Activated CD8-positive, alpha-beta memory T cell treated with anti-CD3 and anti-CD28 coated beads, Interleukin-2, amount 50 U/mL, for 24 hours (primary cell): Measurements from ENCODE around the gene MIB1.

ENCODE experiments used
- DNase-seq: peaks from one replicate; pipeline ENCODE4 v3.0.0-alpha.2; 2020; ENCODE audit errors: extremely low read depth

Gene MIB1

GRCh38 chr18:21815101-21815500 is 74.5 kb downstream of the MIB1 start:
- no peak for DNase-seq

- no peak for DNase-seq
These were observed 79.6 kb downstream of the MIB1 start for GRCh38 chr18:21820033-21820810.

DNA sequence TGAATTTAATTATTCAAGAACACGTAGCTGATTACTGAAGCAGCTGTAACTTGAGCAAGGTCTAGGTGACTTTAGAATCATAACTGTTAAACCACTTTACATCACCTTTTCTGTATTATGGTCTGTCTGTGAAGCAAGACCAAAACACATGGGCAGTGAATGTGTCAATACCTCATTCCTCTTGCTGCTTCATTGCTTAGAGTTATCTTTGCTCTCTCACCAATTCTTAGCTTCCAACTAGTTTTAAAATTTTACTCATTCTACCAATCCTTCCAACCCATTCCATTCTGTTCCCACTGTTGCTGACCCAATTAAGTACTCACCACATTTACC is 80.2 kb downstream of the MIB1 start:
- DNase-seq, result no peak

DNA sequence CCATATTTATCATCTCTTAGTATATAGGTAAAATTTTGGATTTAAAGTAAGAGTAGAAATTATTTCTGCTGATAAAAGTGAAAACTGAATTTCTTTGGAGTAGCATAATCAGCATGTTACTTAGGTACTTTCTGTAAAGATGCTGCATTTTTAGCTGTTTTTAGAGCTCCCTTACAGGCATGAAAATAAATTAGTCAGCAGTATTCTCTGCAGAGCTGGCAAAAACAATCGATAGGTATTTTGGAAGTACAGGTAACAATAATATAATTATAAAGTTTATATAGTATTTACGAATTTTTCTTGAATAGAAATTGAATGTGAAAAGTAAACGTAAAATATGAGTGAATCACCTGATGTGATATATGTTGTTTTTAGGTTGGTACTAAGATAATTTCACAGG is 83.3 kb downstream of the MIB1 start:
- no peak for DNase-seq

DNA sequence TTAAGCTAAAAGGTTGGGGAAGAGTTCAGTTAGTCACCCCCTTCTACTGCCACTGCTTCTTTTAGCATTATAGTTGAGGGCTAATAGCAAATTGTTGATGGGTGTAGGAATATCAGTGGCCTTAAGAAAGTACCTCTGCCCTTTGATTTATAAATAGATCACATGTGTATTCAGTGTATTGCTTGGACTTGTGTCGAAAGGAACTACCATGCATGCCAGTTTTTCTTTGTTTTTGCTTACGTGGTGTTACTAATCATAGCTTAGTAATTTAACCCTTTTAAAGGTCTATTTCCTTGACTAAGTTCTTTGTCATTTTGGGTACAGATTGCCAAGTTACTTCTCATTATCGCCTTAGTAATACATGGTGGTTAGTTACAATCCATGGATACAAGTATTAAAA is 85.6 kb downstream of the MIB1 start:
- DNase-seq, result no peak

DNA sequence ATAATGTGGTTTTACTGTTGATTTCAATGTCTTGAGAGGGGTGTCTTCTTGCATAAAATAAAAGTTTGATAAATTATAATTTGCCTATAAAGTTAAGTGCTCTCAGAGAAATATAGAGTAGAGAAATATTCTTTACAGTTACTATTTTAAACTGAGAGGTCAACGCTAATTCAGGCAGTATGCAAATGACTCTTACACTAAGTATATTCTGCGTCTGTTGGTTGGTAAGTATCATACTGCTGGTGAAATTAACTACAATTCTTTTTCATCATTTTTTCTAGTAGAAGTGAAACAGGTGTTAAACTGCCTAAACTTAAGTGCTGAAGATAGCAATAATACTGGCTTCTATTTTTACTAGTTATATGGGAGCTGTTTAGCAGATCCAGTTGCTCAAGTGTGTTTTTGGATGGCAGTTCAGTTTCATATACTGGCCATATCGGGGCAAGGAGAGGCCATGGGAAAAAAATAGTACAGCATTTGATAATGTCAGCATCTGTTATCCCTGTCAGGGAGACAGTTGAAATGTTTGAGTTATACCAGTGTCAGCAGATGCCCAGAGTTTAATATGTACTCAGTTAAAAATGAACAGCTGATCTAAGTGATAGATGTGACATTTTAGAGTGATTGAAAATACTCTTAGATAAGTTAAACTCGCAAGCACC is 86.2 kb downstream of the MIB1 start:
- no peak for DNase-seq

DNA sequence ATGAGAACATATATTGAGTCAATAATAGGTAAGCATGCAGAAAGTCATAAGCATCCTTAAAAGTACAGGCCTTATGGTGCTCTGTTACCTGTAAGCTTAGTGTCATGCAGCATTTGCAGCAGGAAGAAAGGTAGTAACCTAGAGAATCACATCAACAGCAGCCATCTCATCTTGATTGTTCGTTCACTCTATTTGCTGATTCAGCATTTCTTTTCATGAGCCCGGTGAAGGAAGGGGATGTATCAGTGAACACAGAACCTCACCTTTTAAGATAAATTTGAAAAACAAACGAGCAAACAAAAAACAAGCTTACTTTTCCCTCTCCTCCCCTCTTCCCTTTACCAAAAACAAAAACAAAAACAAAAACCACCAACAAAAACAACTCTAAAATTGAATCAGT is 89.9 kb downstream of the MIB1 start:
- DNase-seq, result no peak

DNA sequence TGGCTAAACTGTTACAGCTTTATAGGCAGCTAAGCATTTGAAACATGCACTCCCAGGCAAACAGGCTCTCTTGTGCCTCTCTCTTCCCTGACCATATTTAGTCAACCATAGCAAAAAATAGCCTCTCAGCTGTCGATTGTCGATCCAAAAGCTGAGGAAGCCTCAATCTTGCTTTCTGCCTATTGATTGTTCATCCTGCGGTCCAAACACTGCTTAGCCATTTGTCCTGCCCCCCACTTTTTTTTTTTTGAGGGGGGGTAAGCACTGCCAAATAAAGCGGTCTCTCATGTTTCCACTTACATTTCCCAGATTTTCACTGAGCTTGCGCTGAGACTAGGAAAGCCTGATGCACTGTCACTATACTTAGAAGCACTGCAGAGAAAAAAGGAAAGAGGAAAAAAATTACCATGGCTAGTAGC is 90.8 kb downstream of the MIB1 start:
- no peak for DNase-seq

DNA sequence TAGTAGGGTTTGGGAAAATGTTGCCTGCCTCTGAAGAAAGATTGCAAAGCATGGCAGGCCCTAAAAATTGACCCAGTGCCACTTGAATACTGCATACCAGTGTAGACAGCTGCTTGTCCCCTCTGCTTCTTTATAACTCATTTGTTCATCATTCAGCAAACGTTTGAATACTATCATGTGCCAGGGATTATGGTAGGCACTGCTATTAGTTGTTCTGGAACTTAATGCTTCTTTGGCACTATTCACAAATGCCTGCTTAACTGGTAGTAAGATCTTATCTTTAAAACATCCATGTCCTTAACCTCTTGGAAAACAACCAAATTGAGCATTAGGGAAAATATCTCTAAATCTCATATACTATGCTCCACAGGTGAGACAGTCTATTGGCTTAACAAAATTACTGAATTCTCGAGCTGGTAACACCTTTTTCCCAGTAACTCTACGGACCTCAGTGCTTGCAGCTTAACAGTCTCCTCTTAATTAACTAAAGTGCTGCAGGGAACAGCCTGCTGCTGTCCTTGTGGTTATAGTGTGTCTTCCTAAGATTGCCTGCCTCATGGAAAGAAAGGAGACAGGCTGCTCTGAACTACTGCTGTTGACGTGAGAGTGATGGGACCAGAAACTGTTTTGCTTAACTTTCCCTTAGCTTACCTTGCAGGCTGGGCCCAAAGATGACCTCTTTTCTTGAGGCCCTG is 93.2 kb downstream of the MIB1 start:
- DNase-seq, result no peak

DNA sequence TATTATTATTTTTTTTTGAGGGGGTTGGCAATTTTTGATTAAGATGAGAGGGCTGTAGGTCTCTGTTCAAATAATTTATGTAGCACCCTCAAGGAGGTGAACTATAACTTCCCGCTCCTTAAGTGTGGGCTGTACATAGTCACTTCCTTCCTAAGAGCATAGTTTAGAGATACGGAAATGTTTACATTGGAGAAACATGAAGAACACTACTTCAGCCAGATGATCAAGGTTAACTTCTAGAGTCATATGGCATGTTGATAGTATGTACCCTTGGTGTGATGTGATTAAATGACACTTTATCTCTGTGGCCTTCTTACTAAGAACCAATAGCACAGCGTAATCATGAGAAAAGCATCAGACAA is 93.7 kb downstream of the MIB1 start:
- DNase-seq, result no peak

DNA sequence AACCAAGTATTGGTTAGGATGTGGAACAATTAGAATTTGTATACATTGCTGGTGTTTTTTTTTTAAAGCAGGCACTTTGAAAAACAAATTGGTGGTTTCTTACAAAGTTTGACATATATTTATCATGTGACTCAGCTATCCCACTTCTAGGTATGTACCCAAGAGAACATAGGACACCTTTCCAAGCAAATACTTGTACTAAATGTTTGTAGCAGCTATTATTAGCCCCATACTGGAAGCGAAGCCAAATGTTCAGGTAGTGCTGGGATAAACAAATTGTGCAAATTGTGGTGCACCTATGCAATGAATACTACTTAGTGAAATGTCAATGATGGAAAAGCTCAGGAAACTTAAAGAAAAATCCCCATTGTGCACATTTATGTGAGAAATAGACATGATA is 101.0 kb downstream of the MIB1 start:
- DNase-seq, result no peak

DNA sequence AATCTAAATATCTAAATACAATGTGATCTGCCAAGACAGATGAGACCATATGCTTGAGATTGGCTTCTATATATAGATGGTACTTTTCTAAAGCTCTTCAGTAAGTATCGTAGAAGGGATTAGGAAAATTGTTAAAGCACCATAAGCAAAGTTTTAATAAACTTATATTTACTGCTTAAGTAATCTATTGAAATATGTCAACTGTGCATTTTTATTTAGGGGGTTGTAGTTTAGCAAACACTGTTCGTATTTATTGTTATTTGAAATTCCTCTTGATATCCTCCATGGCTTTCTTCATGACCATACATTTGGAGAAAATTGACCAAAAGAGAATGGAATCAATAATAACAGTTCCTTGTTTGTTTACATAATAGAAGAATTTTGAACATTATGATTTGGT is 102.7 kb downstream of the MIB1 start:
- DNase-seq, result no peak

GRCh38 chr18:21851327-21851961 is 110.9 kb downstream of the MIB1 start:
- no peak for DNase-seq

DNA sequence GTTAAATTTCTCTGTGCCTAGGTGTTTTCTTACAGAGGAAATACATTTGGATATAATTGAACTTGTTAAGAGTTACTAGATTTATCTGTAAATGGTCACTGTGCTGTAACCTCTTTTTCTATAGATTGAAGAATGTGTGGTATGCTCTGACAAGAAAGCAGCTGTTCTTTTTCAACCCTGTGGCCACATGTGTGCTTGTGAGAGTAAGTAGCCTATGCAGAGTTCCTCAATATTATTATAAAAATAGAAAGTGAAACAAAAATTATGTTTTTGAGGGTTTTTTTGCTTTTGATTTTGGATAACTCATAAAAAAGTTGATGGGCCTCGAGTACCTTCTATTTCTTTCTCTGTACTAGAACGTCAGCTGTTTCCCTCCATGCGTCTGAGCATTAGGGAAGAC is 112.4 kb downstream of the MIB1 start:
- DNase-seq, result no peak

- DNase-seq, result no peak
These were observed 113.4 kb downstream of the MIB1 start for GRCh38 chr18:21853775-21854552.

- DNase-seq, result no peak
These were observed 114.8 kb downstream of the MIB1 start for GRCh38 chr18:21855432-21855831.

- DNase-seq, result no peak
These were observed 117.3 kb downstream of the MIB1 start for GRCh38 chr18:21857871-21858270.

DNA sequence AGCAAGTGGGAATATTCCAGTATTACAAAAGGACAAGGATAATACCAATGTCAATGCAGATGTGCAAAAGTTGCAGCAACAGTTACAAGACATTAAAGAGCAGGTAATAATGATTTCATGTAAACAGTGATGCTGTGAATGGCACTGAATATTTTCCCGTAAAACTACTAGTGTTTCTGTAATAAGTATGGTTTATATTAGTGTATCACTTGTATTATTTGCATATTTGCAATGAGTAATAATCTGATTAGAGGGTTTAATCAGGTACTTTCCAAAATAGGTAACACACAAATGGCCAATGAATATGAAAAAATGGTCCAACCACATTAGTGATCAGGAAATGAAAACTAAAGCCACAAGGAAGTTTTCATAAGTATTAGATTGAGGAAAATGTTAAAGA is 118.0 kb downstream of the MIB1 start:
- no peak for DNase-seq

DNA sequence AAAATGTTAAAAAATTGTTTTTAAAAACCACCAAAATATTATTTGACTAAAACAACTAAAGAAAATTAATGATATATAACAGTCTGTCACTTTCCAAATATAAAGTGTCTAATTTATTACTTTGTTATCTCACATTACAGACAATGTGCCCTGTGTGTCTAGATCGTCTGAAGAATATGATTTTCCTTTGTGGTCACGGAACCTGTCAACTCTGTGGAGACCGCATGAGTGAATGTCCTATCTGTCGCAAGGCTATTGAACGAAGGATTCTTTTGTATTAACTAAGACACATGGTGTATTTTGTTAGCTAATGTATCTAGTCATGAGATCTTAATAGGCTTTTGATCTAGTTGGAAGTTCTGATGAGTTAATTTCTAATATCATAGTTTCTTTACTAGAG is 123.8 kb downstream of the MIB1 start:
- DNase-seq, result no peak

- no peak for DNase-seq
These were observed 124.5 kb downstream of the MIB1 start for GRCh38 chr18:21865043-21865442.

DNA sequence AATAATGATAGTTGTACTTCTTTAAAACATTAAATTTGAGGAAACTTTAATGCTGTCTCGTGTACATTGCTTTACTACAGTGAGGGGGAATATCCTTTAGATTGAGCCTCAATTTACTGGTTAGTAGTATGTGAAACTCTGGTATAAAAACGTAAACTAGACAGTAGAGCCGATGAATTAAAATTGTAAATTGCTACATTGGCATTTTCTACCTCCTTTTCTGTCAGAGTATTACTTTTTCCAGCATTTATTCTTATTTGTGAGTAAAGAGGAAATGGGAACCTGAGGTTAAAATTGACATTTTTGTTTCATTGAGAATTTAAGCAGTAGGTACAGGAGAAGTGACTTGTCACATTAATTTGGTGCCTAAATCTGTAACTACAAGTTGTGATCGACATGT is 128.2 kb downstream of the MIB1 start:
- DNase-seq, result no peak

- DNase-seq, result no peak
These were observed 149.0 kb downstream of the MIB1 start for GRCh38 chr18:21889570-21889969.
